ENCODE measurements around the gene TCL1A. TPM values are rescaled to one million over a fixed set of nuclear protein-coding genes. Genes with fewer than 3 reads are reported as not detected.

The TCL1A gene
- total RNA-seq, 2 experiments from 2014 or later = not detected

DNA sequence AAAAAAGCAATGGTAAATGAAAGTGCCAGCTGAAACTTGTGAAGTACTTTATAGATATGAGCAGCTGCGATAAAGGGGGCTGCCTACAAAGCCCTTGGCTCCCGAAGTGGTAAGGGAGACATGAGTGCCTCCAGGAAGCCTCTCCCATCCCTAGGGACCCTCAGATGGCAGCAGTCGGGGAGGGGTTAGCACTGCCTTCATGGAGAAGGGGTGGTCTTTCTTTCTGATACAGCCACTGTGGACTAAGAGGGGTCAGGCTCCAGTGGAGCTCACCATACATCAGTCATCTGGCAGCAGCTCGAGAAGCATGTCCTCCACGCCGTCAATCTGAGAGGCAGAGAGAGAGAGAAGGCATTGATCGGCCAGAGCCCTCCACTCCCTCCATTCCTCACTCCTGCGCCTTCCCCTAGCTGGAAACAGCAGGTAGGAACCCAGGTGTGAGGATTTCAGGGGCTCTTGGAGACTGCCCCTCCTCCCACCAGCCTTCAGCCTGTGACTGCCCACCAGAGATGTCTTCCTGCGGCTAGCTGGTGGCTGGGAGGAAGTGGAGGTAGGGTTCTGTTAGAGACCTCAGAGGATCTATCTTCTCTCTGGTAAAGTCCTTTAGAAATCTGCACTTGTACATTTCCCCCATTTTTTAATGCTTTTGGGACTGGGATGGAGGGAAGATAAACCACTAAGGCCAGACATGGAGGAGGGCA is 2.3 kb downstream of the TCL1A start:
- Histone ChIP-seq H3K9me3 (ENCODE audit: control insufficient read depth in 1 of 2, insufficient read depth in 1 of 2, low read length in 2 of 2) (peaks cover 0 to 13% of the 10 kb centered on the region in 2 experiments), H3K4me3 (ENCODE audit: low read length) (no peak overlapping the region), H3K4me1 (ENCODE audit: insufficient read depth, low read length) (no peaks in the 10 kb centered on the region), H3K27me3 (ENCODE audit: control insufficient read depth in 1 of 2, insufficient read depth in 2 of 2, low read length in 2 of 2) (peaks cover 14 to 17% of the 10 kb centered on the region in 2 experiments), H3K27ac (ENCODE audit: low read depth in 1 of 2, low read length in 2 of 2) (no peak overlapping the region), H3K36me3 (ENCODE audit: insufficient read depth, low read length) (no peaks in the 10 kb centered on the region)
- CTCF ChIA-PET = interaction anchor here (0.6 kb wide), 1 partner anchor 253 kb away, joined by 3 read pairs; no protein-coding TSS in a partner anchor
- POLR2A ChIA-PET = no interaction called here
- Mint-ChIP-seq H3K9me3 (no peaks in the 10 kb centered on the region), H3K4me3 (no peak overlapping the region), H3K4me1 (ENCODE audit: low read depth) (no peaks in the 10 kb centered on the region), H3K27me3 (peaks cover 61% of the 10 kb centered on the region), H3K36me3 (ENCODE audit: low read depth) (no peaks in the 10 kb centered on the region), H3K27ac (no peak overlapping the region)
- TF ChIP-seq, protein P1, sequence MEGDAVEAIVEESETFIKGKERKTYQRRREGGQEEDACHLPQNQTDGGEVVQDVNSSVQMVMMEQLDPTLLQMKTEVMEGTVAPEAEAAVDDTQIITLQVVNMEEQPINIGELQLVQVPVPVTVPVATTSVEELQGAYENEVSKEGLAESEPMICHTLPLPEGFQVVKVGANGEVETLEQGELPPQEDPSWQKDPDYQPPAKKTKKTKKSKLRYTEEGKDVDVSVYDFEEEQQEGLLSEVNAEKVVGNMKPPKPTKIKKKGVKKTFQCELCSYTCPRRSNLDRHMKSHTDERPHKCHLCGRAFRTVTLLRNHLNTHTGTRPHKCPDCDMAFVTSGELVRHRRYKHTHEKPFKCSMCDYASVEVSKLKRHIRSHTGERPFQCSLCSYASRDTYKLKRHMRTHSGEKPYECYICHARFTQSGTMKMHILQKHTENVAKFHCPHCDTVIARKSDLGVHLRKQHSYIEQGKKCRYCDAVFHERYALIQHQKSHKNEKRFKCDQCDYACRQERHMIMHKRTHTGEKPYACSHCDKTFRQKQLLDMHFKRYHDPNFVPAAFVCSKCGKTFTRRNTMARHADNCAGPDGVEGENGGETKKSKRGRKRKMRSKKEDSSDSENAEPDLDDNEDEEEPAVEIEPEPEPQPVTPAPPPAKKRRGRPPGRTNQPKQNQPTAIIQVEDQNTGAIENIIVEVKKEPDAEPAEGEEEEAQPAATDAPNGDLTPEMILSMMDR (IDR thresholded peaks at IDR 0.05) = no peak
- DNase-seq (no peak), ATAC-seq (ENCODE audit: poor library complexity) (no peak)
- intact Hi-C loops (cut with DNase I, micrococcal nuclease) = no loop called here

- Mint-ChIP-seq H3K36me3 (ENCODE audit: low read depth) (no peaks in the 10 kb centered on the region), H3K4me3 (no peak overlapping the region), H3K27ac (no peak overlapping the region), H3K4me1 (ENCODE audit: low read depth) (no peaks in the 10 kb centered on the region), H3K9me3 (no peaks in the 10 kb centered on the region), H3K27me3 (peaks cover 60% of the 10 kb centered on the region)
- Histone ChIP-seq H3K36me3 (ENCODE audit: insufficient read depth, low read length) (no peaks in the 10 kb centered on the region), H3K27me3 (ENCODE audit: control insufficient read depth in 1 of 2, insufficient read depth in 2 of 2, low read length in 2 of 2) (peaks cover 14 to 16% of the 10 kb centered on the region in 2 experiments), H3K9me3 (ENCODE audit: control insufficient read depth in 1 of 2, insufficient read depth in 1 of 2, low read length in 2 of 2) (peaks cover 0 to 13% of the 10 kb centered on the region in 2 experiments), H3K4me3 (ENCODE audit: low read length) (no peak overlapping the region), H3K27ac (ENCODE audit: low read depth in 1 of 2, low read length in 2 of 2) (no peak overlapping the region), H3K4me1 (ENCODE audit: insufficient read depth, low read length) (no peaks in the 10 kb centered on the region)
- CTCF ChIA-PET = no interaction called here
- no peak for DNase-seq
- POLR2A ChIA-PET = no interaction called here
- intact Hi-C loops (cut with DNase I, micrococcal nuclease) = no loop called here
- TF ChIP-seq, protein P1 (IDR thresholded peaks at IDR 0.05) = no peak
- ATAC-seq (ENCODE audit: poor library complexity) = no peak
Observed at GRCh38 chr14:95710106-95710505, 3.8 kb downstream of the TCL1A start.

- Mint-ChIP-seq H3K36me3 (ENCODE audit: low read depth) (no peaks in the 10 kb centered on the region), H3K4me3 (no peak overlapping the region), H3K27me3 (peaks cover 70% of the 10 kb centered on the region), H3K4me1 (ENCODE audit: low read depth) (no peaks in the 10 kb centered on the region), H3K9me3 (no peaks in the 10 kb centered on the region), H3K27ac (no peak overlapping the region)
- TF ChIP-seq, protein P1 (IDR thresholded peaks at IDR 0.05) = no peak
- DNase-seq = no peak
- Histone ChIP-seq H3K4me3 (ENCODE audit: low read length) (no peak overlapping the region), H3K36me3 (ENCODE audit: insufficient read depth, low read length) (no peaks in the 10 kb centered on the region), H3K27ac (ENCODE audit: low read depth in 1 of 2, low read length in 2 of 2) (no peak overlapping the region), H3K4me1 (ENCODE audit: insufficient read depth, low read length) (no peaks in the 10 kb centered on the region), H3K9me3 (ENCODE audit: control insufficient read depth in 1 of 2, insufficient read depth in 1 of 2, low read length in 2 of 2) (peaks cover 0 to 1% of the 10 kb centered on the region in 2 experiments), H3K27me3 (ENCODE audit: control insufficient read depth in 1 of 2, insufficient read depth in 2 of 2, low read length in 2 of 2) (peaks cover under 1 to 7% of the 10 kb centered on the region in 2 experiments)
- ATAC-seq (ENCODE audit: poor library complexity) = no peak
- intact Hi-C loops (cut with DNase I, micrococcal nuclease) = no loop called here
- CTCF ChIA-PET = no interaction called here
- POLR2A ChIA-PET = no interaction called here
Observed at GRCh38 chr14:95707327-95707726, 6.6 kb downstream of the TCL1A start.

Data from CD4-positive, alpha-beta T cell (primary cell).